ENCODE results near the gene POU4F3.

Gene POU4F3

DNA sequence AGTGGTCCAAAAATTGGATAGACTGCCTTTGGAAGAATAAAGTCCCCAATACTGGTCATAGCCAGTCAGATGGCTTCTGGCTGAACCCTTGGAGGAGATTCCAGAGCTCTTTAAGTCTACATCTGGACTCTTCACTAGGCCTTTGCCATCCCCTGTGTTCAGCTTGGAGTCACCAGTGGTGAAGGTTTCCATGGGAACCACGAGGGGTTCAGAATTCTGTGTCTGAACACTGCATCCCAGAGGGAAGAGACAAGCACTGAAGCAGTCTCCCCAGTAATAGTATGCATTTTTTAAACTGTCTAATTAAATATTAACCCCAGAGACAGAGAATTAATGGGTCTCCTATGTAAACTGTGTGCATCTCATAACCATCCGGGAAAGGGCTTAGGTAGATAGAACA is 38.2 kb downstream of the POU4F3 start:
- Histone ChIP-seq H3K79me2 (ENCODE audit: low read length) (no peaks in the 10 kb centered on the region), H3K4me3 (ENCODE audit: low read length) (no peak overlapping the region), H3K9me3 (ENCODE audit: insufficient read depth, low read length) (no peaks in the 10 kb centered on the region), H3K27me3 (ENCODE audit: low read depth, low read length) (no peaks in the 10 kb centered on the region), H3K36me3 (replicated peaks; ENCODE audit: low read depth, low read length) (no peaks in the 10 kb centered on the region), H2AFZ (ENCODE audit: low read depth, low read length) (no peak overlapping the region), H3K4me1 (ENCODE audit: low read length) (no peaks in the 10 kb centered on the region), H3K9ac (ENCODE audit: low read length) (no peak overlapping the region), H3K4me2 (ENCODE audit: low read length) (no peak overlapping the region), H3K27ac (ENCODE audit: low read length) (no peak overlapping the region), H4K20me1 (ENCODE audit: insufficient read depth, low read length) (no peaks in the 10 kb centered on the region)
- TF ChIP-seq, protein P1, sequence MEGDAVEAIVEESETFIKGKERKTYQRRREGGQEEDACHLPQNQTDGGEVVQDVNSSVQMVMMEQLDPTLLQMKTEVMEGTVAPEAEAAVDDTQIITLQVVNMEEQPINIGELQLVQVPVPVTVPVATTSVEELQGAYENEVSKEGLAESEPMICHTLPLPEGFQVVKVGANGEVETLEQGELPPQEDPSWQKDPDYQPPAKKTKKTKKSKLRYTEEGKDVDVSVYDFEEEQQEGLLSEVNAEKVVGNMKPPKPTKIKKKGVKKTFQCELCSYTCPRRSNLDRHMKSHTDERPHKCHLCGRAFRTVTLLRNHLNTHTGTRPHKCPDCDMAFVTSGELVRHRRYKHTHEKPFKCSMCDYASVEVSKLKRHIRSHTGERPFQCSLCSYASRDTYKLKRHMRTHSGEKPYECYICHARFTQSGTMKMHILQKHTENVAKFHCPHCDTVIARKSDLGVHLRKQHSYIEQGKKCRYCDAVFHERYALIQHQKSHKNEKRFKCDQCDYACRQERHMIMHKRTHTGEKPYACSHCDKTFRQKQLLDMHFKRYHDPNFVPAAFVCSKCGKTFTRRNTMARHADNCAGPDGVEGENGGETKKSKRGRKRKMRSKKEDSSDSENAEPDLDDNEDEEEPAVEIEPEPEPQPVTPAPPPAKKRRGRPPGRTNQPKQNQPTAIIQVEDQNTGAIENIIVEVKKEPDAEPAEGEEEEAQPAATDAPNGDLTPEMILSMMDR (IDR thresholded peaks at IDR 0.05; ENCODE audit: low read depth, low read length), result no peak
- TF ChIP-seq EZH2phosphoT487 (IDR thresholded peaks at IDR 0.05; ENCODE audit: low read depth), result no peak

DNA sequence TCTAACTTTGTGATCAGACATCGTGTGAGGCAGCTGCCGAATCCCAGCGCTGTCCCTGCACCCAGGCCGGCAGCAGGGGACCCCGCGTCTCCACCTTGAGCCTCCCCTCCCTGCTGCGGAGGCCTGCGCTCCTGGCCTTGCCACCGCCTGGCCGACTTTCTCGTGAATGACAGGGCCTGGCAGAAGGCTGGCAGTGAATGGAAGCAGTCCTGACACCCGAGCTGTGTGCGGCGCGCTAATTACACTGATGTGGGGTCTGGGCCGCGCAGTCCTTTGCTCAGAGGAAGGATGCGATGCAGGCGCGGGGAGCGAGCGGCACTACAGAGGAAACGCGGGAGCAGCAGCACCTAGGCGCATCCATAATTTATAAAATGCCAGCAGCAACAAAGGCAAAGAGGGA is 40.3 kb downstream of the POU4F3 start:
- Histone ChIP-seq H3K9me3 (ENCODE audit: insufficient read depth, low read length) (no peaks in the 10 kb centered on the region), H3K27me3 (ENCODE audit: low read depth, low read length) (no peaks in the 10 kb centered on the region), H3K79me2 (ENCODE audit: low read length) (no peaks in the 10 kb centered on the region), H3K4me3 (ENCODE audit: low read length) (no peak overlapping the region), H4K20me1 (ENCODE audit: insufficient read depth, low read length) (no peaks in the 10 kb centered on the region), H3K9ac (ENCODE audit: low read length) (no peak overlapping the region), H2AFZ (ENCODE audit: low read depth, low read length) (no peak overlapping the region), H3K36me3 (replicated peaks; ENCODE audit: low read depth, low read length) (no peaks in the 10 kb centered on the region), H3K27ac (ENCODE audit: low read length) (no peak overlapping the region), H3K4me2 (ENCODE audit: low read length) (no peak overlapping the region), H3K4me1 (ENCODE audit: low read length) (no peaks in the 10 kb centered on the region)
- TF ChIP-seq EZH2phosphoT487 (IDR thresholded peaks at IDR 0.05; ENCODE audit: low read depth), result no peak
- TF ChIP-seq, protein P1 (IDR thresholded peaks at IDR 0.05; ENCODE audit: low read depth, low read length), result no peak

DNA sequence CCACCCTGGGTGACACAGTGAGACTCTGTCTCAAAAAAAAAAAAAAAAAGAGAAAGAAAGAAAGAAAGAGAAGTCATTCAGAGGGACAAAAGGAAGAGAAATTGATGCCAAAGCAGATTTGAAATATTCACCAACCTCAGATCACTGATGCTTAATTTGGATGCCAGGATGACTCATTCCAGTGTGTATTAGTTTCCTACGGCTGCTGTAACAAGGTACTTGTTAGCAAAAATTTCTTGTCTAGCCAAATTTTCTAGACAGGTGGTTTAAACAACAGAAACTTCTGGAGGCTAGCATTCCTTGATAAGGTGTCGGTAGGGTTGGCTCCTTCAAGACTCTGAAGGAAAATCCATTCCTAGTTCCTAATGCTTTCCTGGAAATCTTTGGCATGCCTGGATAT is 42.1 kb downstream of the POU4F3 start:
- Histone ChIP-seq H3K4me3 (ENCODE audit: low read length) (no peak overlapping the region), H3K4me2 (ENCODE audit: low read length) (no peak overlapping the region), H2AFZ (ENCODE audit: low read depth, low read length) (no peak overlapping the region), H3K79me2 (ENCODE audit: low read length) (no peaks in the 10 kb centered on the region), H3K27me3 (ENCODE audit: low read depth, low read length) (no peaks in the 10 kb centered on the region), H3K36me3 (replicated peaks; ENCODE audit: low read depth, low read length) (no peaks in the 10 kb centered on the region), H3K27ac (ENCODE audit: low read length) (no peak overlapping the region), H3K9ac (ENCODE audit: low read length) (no peak overlapping the region), H4K20me1 (ENCODE audit: insufficient read depth, low read length) (no peaks in the 10 kb centered on the region), H3K9me3 (ENCODE audit: insufficient read depth, low read length) (no peaks in the 10 kb centered on the region), H3K4me1 (ENCODE audit: low read length) (no peaks in the 10 kb centered on the region)
- TF ChIP-seq EZH2phosphoT487 (IDR thresholded peaks at IDR 0.05; ENCODE audit: low read depth), result no peak
- TF ChIP-seq, protein P1 (IDR thresholded peaks at IDR 0.05; ENCODE audit: low read depth, low read length), result no peak

DNA sequence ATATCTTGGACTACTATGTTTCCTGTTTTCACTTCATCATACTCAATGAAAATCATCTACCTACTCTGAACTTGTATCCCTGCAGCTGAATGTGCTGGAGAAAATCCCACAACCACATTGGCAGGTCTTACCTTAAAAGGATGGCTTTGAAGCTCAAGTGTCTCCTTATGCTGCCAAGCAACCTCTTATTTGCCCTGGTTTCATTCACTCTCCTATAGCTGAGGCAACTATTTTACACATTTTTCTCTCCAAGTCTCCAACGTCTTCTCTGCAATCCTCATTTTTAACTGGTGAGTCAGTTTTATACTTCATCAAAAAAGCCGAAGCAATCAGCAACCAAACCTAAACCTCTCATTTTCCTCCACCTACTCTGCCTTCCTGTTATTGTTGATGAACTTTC is 49.7 kb downstream of the POU4F3 start:
- no peak overlapping the region for H3K27ac ChIP-seq (ENCODE audit: low read length)
- H3K9ac ChIP-seq (ENCODE audit: low read length), result no peak overlapping the region
- no peaks in the 10 kb centered on the region for H3K79me2 ChIP-seq (ENCODE audit: low read length)
- H3K27me3 ChIP-seq (ENCODE audit: low read depth, low read length), result peaks cover 14% of the 10 kb centered on the region; the same call in 1 of the 2 replicates
- TF ChIP-seq, protein P1 (IDR thresholded peaks at IDR 0.05; ENCODE audit: low read depth, low read length), result no peak
- no peak for TF ChIP-seq EZH2phosphoT487 (IDR thresholded peaks at IDR 0.05; ENCODE audit: low read depth)
- H4K20me1 ChIP-seq (ENCODE audit: insufficient read depth, low read length), result no peaks in the 10 kb centered on the region
- H3K4me2 ChIP-seq (ENCODE audit: low read length), result no peak overlapping the region
- H3K36me3 ChIP-seq (replicated peaks; ENCODE audit: low read depth, low read length), result no peaks in the 10 kb centered on the region
- H3K4me3 ChIP-seq (ENCODE audit: low read length), result no peak overlapping the region
- H3K4me1 ChIP-seq (ENCODE audit: low read length), result no peaks in the 10 kb centered on the region
- H2AFZ ChIP-seq (ENCODE audit: low read depth, low read length), result no peak overlapping the region
- H3K9me3 ChIP-seq (ENCODE audit: insufficient read depth, low read length), result no peaks in the 10 kb centered on the region
